Stimulated activated CD4-positive, alpha-beta T cell treated with anti-CD3 and anti-CD28 coated beads, Interleukin-1b, Interleukin-23, amount 100 ng/mL, for 48 hours (primary cell): ENCODE results near the gene GPAT3.

Source experiments
- DNase-seq: peaks from one replicate; pipeline ENCODE4 v3.0.0-alpha.2; 2020

GPAT3 gene

DNA sequence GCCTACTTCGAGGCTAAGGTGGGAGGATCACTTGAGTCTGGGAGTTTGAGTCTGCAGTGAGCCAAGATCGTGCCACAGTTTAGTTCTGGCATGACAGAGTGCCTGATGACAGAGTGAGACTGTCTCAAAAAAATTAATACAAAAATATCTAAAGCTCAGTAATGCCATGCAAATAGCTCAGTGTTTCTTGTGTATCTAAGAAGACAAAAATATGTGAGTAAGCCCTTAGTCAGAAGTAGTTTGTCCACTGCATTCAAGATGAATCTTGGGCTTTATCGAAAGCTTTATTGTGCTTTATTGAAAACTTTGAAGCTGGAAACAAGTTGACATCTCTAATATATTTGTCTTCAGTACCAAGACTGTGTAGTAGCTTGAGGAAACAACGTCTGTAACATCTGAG, 115.9 kb downstream of the GPAT3 start:
- DNase-seq: no peak
